Uterus (tissue), 2 donors: ENCODE measurements around the gene CEP55.

ENCODE experiments used
- CTCF ChIP-seq, 4 experiments: fragments of 200-600 bp in 2 of 4; fragments of 450-650 bp in 2 of 4; sonication (generic) in 2 of 4; IDR thresholded peaks; one replicate each; pipeline ENCODE4 v1.5.1; 2016 to 2019; ENCODE audit warnings: antibody characterized with exemption in 4 of 4, mild to moderate bottlenecking in 2 of 4, moderate library complexity in 1 of 4
- POLR2A ChIP-seq, 2 donors: fragments of 450-650 bp; IDR thresholded peaks; one replicate each; pipeline ENCODE4 v1.6.1; 2016; ENCODE audit warnings: antibody characterized with exemption in 2 of 2, mild to moderate bottlenecking in 1 of 2, moderate library complexity in 1 of 2

- TF ChIP-seq CTCF (IDR thresholded peaks at IDR 0.05) (peak; percentile 56 to 84 (median 71)), POLR2A (IDR thresholded peaks at IDR 0.05) (peak; percentile 61 to 62)
Measured at GRCh38 chr10:93482145-93482834, 14.1 kb upstream of the CEP55 start, which contains the start of gene MYOF.
